Hair follicle dermal papilla cell (primary cell): ENCODE measurements around the gene PEX11A. TPM values are rescaled to one million over a fixed set of nuclear protein-coding genes. Genes with fewer than 3 reads are reported as not detected.

Experiments
- small RNA-seq: library from RNA; depleted of rRNA; stranded (forward); fragments of <200 nt; gene quantifications from one replicate; pipeline ENCODE3, GENCODE V24; 2012
- total RNA-seq: library from RNA; depleted of rRNA; stranded (reverse); fragments of >200 nt; gene quantifications from 2 replicates; pipeline ENCODE4 v1.2.3, GENCODE V29; 2012

The PEX11A gene, protein sequence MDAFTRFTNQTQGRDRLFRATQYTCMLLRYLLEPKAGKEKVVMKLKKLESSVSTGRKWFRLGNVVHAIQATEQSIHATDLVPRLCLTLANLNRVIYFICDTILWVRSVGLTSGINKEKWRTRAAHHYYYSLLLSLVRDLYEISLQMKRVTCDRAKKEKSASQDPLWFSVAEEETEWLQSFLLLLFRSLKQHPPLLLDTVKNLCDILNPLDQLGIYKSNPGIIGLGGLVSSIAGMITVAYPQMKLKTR
- total RNA-seq: 7.8 and 8.1 TPM in 2 replicates

DNA sequence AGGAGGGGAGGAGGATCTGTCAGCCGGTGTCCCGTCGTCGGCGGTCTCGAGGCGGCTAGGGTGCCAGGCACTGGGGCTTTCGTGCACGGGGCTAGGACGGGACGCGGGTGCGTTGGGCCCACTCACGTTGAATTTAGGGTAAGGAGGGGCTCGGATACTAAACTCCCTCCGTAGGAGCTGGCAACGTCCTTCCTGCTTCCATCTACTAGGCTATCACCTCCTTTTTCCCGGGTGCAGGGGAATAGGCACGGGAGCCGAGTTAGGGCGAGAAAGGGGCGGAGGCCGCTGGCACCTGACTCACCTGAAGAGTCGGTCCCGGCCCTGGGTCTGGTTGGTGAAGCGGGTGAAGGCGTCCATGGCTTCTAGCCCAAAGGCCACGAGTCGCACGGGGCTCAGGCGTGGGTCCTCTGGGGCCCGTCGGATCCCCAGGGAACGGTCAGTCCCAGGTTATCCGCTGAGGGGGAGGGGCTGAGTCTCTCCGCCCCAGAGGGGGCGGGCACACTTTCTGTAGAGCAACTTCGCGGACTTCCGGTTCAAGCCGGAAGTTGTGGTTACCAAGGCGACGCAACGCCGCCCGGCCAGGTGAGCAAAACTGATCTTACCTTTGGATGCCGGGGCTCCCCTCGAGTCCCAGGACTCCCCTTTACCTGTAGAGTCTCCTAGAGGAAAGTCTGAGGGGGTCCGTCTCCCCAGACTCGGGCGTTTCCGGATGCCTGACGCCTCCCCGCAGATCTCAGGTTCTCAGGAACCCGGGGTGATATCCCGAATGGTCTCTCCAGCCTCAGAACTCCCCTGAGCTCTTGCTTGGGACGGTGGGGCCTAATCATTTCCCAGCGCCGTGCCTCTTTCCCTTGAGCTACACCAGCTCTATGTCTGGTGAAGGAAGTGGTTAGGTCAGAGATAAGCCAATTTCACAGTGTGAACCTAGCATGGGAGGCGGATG lies at the start of gene PEX11A, which contains the start of gene WDR93:
TSS of gene PEX11A (minus strand) at position 479 of the 943 bp plus-strand sequence. CDS start at position 357, 122 bp downstream.
TSS of gene WDR93 (plus strand) at position 536 of the 943 bp plus-strand sequence. CDS start 10,936 bp downstream, outside the sequence.

DNA sequence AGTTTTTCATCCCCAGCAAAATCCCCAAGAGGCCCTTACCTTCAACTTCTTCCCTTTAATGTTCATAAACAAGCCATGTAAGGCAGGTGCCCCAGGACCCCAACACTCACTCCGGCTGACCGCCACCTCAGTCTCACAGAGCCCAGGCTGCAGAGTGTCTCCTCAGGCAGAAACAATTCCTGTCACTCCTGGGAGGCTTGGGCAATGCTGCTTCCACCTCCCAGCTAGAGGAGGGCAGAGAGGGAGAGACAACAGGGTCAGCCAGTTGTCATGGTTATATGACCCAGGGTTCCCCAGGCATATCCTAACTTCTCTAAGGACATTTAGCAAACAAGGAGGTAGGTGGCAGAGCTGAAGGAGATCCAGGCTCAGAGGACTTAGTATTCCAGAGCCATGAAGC lies 11.3 kb downstream of the PEX11A start, which contains the start of gene PLIN1:
TSS of gene PLIN1 (minus strand) at position 156 of the 400 bp plus-strand sequence. CDS start 1,878 bp downstream, outside the sequence.

DNA sequence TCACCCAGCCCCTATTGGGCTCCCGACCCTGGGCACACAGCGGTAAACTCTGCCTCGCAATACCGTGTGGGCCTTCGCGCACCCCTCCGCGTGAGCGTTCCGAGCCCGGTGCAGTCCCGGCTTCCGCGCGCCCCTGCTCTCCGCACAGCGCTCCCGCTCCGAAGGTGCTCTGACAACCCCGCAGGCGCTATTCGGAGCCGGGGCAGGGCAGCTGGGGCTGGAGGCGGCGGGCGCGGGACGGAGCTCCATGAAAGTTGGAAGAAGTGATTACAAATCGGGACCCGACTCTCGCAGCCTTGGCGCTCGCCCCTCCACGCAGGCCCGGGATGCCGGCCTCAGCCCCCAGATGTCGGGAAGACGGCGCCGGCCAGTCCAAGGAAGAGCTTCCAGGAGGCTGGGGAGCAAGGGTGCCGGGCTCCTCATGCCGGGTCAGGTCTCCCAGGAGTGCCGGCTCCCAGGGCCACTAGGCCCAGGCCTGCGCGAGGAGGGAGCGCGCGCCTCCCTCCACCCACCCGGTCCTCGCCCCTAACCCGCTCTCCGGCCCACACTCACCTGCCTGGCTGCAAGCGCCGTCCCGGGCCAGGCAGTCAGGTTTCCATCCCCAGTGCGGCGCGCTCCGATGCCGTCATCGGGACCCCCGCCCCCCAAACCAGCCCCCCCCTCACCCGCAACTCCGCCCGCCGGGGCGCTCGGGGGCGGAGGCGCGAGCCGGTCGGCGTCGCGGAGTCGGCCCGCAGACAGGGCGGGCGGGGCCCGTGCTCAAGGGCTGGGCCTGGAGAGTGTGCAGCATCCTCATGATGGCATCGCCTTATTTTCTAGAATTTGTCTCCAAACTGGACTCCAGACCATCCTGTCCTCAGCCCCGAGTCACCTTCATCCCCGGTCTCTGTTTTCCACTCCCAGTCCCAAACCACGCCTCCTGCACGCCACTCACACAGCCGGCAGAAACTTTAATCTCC lies 35.4 kb downstream of the PEX11A start, which contains the start of gene KIF7:
TSS of gene KIF7 (minus strand) at position 621 of the 959 bp plus-strand sequence. CDS start 2,537 bp downstream, outside the sequence.

Small RNAs within 50 kb of the gene (small RNA-seq; reads per million reads assigned to genes)
- not detected for gene RNU6-132P

Other genes starting within 250 kb of the PEX11A start
- gene RHCG, start 194.2 kb downstream of the PEX11A start, total RNA-seq: not detected in 2 replicates
- 0.65 and 0.73 TPM in 2 replicates for gene TICRR, start 115.3 kb downstream of the PEX11A start, total RNA-seq
- 15.7 and 17.4 TPM in 2 replicates for gene KIF7, start 35.3 kb downstream of the PEX11A start, total RNA-seq
- 0.16 TPM in 1 of 2 replicates, not detected in the other for gene PLIN1, start 11.4 kb downstream of the PEX11A start, total RNA-seq
- not detected in 2 replicates for gene WDR93, start 57 bp upstream of the PEX11A start, total RNA-seq
- gene MESP1, start 60.5 kb upstream of the PEX11A start, total RNA-seq: 0.12 and 0.16 TPM in 2 replicates
- 0.12 and 0.32 TPM in 2 replicates for gene MESP2, start 85.6 kb upstream of the PEX11A start, total RNA-seq
- gene ANPEP, start 124.1 kb upstream of the PEX11A start, total RNA-seq: 265 and 275 TPM in 2 replicates
- 48.5 and 79.4 TPM in 2 replicates for gene AP3S2, start 203.2 kb upstream of the PEX11A start, total RNA-seq
- gene ARPIN, start 222.2 kb upstream of the PEX11A start, total RNA-seq: 14.8 and 18.0 TPM in 2 replicates